Activated gamma-delta T cell treated with anti-CD3 and anti-CD28 coated beads, Interleukin-2, amount 50 U/mL, for 16 hours (primary cell): ENCODE measurements around the gene AFAP1L2.

Source experiments
- DNase-seq: peaks from one replicate; pipeline ENCODE4 v3.0.0-alpha.2; 2020; ENCODE audit warnings: low read depth

The AFAP1L2 gene

DNA sequence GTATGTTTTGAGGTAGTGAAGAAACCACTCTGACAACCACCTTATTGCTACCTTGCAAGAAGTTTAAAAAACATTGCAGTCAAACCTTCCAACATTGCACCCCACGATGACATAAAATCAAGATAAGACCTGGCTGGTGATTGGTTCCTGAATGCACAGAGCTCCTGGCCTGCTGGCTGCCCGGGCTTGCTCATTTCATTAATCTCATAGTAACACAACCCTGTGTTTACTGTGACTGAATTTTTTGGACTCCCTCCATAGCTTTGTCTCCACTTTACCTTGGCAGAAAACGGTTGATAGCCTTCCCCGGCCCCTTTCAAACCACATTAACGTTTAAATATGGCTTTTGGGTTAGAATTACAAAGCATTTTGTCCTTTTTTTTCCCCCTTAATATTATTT lies 137.8 kb downstream of the AFAP1L2 start:
- no peak for DNase-seq

DNA sequence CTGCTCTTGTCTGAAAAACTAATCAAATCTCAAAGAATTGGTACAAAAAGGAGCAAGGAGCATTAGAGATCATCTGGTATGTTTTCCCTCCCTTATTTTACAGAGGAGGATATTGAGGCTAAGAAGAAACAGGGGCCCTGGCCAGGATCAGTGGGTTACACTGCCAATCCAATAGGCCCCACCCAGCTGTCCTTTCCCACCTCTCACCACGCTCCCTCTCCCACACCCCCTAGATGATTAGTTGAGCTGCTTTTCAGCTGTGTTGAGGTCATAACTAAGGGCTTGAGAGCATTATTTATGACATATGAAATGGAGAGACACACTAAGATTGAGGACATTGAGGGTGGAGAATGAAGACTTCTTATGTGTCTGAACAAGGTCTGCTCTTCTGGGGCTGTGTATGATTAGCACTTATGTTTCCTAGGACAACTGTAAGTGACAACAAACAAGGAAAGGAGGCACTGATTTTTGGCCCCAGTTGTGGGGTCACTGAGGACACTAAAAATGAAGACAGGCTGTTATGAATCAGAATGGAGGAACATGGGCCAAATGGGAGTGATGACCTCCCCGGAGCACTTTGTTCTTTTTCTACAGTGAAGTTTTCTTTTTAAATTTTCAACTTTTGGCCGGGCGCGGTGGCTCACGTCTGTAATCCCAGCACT lies 138.8 kb downstream of the AFAP1L2 start:
- no peak for DNase-seq

DNA sequence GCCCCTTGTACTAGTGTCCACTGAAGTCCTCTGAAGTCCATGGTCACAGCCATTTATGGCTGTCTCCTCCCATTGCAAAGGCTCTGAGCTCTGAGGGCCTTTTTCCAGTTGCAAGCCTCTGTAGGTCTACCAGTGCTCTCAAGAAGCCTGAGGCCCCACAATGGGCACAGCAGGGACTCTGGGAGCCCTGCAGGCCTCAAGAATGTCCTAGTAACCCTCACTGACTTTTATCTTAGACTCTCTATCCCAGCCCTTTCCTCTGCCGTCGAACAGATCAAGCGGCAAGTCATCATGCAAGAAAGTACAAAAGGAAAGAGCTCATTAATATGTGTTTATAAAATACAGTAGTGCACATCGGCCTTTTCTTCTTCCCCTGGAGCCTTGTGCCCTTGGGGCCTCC lies 141.8 kb downstream of the AFAP1L2 start:
- no peak for DNase-seq

DNA sequence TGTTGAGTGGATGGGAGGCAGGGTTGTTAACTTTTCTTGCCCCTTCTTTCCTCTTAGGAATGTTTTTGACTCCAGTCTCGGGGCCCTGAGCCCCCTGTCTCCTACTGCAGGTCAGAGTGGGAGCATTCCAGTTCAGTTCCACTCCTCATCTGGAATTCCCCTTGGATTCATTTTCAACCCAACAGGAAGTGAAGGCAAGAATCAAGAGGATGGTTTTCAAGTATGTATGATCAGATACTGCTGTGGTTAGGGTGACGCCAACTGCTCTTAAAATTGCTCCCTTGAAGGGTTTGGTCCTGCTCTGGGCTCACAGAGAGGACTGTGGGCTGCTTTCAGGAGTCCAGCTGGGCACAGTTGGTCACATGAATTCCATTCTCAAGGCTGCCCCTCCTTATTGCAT lies 143.2 kb downstream of the AFAP1L2 start:
- no peak for DNase-seq

DNA sequence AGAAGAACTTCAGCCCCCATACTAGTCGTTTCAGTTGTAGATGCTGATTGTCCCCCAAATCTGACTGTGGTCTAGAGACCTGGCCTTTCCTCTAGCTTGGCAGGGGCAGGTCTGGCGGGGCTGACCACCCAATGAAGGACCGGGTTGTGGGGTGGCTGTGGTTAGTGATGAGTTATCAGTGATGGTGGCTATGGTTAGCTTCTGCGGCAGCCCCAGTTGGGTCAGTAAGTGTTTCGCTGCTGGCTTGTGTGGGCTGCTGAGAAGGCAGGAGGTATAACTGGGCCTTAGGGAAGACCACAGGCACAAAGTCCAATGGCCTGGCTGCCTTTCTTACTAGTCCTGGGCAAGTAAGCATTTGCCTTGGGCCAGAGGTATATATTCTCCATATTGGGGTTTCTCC lies 143.9 kb downstream of the AFAP1L2 start:
- DNase-seq = no peak

DNA sequence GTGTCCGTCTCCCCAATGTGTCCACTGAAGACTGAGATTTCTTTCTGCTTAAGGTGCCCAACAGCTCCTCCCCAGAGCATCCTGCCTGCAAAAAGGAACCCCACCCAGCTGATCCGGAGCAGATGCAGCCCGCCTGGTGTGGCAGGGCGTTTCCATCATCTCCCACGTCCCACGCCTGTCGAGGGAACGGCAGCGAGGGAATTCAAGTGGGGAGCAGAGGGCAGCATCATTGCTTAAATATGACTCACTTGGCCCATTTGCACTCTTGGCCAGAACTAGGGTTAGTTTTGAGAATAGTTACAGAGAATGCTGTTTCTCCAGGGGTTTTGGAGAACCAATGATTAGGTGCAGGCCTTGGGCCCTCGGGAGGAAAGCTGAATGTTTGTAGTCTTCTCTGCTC lies 144.5 kb downstream of the AFAP1L2 start:
- no peak for DNase-seq

DNA sequence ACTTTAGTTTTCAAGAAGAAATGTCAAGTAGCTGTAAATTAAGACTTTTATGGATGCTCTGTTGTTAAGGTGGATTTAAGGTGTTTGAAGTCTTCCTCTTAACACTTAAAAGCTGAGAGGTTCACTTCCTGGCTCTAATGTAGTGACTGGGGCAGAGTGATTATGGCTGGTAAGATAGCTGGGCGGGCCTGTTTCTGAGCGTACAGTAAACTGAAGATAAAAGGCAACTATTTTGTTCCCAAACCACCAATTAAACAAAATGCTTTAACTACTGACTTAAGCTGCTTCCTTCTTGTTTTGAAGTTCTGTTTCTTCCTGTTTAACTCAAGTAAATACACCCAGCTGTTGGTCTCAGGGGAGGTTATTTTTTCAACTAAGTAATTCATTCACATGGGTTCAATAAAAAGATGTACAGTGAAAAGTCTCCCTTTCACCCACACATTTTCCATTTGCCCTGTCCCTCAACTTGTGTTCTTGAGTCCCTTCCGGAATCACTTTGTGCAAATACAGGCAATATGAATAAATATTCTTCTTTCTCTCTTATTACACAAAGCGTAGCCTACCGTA lies 145.9 kb downstream of the AFAP1L2 start:
- DNase-seq = no peak

DNA sequence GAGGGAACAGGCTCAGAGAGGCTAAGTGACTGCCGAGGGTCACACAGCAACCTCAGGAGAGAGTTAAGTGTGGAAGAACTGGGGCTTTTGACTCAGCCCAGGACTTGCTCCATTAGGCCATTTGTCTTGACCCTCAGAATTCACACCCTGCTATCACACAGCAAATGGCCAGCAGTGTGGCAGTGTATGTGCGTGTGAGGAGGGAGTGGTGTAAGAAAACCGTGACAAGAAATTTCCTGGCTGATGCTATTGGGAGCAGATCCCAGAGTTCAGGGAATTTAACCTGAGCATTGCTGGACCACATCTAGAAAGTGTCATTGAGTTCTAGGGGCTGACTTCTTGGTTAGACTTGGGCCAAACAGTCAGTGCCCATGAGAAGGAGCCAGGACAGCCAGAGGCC lies 146.8 kb downstream of the AFAP1L2 start:
- DNase-seq = no peak

DNA sequence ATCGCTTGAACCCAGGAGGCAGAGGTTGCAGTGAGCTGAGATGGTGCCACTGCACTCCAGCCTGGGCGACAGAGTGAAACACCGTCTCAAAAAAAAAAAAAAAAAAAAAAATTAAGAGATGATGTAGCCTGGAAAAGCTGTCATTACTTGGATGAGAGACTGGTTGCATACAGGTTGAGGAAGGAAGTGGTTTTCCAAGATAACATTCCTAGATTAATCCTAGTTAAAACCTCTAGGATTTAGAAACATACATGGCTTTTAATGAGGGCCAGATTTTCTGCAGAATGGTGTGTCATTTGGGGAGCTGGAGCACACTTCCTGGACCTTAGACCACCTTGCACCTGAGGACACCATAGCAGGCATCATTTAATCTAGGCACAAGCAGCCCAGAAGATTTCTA lies 147.5 kb downstream of the AFAP1L2 start:
- DNase-seq = no peak

DNA sequence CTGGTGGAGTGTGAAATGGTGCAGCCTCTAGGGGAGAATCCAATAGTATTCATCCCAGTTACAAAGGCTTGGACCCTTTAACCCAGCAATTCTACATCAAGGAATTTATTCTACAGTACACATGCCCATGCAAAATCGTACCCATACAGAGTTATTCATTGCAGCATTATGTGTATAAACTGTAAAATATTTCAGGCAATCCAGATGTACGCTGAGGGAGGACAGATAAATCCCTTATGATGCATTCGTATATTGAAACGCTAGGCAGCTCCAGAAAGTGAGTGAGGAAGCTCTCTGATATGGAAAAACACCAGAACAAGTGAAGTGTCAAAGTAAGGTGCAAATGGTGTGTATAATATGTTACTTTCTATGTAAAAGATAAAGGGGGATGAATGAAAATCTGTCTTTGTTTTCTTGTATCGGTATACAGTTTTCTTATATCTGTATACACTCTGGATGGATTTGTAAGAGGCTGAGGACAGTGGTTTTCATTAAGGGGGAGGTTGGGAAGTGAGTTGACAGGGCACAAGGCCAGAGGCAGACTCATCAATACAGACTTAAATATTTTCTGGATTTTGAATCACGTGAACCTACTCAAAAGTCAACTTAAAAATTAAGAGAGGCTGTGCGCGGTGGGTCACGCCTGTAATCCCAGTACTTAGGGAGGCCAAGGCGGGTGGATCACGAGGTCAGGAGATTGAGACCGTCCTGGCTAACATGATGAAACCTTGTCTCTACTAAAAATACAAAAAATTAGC lies 148.1 kb downstream of the AFAP1L2 start:
- no peak for DNase-seq

DNA sequence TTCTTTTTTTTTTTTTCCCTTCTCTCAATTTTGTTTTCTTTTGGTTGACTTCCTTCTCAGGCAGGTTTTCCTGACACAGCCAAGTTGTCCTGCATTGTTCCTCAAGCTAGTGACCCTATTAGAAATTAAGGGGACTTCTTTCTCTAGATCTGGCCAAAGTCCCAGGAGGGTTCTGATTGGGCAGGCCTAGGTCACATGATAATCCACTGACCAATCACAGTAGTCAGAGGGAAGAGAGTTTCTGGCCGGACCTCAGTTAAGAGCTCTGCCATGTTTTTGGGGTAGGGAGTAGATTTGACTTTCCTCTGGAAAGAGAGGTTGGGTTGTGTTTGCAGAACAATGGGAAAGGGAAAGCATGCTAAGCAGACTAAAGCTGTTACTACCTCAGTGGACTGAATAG lies 149.1 kb downstream of the AFAP1L2 start:
- DNase-seq = no peak

DNA sequence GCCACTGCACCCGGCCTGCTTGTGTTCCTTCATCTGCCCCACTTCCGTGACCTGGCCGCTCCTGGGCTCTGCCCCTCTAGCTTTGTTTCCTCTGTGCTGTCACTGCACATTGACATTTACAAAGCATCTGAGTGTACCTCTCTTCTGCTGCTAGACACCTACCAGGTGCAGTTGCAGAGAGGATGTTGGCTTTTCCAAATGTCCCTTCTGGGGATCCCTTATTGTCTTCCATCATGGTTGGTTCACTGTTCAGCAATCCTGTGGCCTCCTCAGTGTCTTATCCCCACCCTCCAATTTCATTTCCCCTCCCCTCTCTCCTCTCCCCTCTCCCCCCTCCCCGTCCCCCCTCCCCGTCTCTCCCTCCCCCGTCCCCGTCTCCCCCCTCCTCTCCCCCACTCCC lies 151.4 kb downstream of the AFAP1L2 start:
- DNase-seq = no peak

DNA sequence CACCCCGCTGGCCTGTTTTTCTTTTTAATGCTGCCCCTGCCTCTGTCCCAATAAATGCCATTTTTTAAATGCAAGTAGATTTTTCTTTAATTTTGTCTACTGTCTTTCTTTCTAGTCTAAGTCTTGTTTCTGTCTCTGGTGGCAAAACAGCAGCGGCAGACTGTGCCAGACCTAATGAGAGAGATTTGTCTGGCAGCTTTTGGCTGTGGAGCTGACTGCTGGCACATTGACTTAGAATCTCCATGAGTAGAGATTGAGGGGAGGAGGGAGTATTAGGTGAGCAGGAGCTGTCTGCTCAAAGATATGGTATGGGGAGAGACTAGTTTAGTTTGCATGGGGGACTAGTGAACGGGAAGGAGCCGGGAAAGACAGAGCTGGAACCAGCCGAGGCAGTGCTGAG lies 152.2 kb downstream of the AFAP1L2 start:
- DNase-seq = no peak

DNA sequence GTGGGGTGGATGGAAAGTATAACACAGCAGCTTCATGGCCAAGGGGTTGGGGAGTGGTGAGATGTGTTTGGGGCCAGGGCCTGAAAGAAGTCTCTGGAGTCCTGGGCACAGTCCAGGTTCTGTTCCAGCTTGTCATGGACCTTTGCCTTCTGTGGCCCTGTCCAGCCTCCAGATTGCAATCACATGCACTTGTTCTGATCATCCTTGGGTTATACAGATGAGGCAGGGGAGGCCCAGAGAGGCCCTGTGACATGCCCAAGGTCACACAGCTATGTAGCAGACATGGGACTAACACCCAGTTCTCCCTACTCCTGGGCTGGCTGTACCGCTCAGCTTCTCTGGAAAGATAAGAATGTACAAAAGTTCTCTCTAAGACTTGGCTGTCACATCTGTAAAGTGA lies 153.6 kb downstream of the AFAP1L2 start:
- no peak for DNase-seq

DNA sequence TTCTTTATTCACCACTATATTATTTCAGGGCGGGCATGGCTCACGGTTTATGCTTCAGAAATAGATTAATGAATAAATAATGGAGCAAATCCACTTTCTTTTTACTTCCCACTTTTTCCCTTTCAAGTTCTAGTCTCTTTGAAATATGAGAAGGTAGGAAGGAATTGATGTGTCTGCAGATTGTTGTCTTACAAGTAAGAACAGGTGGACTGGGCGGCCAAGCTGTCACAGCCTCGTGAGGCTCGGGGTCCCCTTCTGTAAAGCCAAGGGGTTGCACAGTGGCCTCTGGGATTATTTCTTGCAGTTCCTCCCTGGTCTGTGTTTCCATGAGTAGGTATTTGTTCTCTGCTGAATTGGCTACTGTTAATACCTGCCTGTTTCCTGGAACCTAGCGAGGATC lies 154.1 kb downstream of the AFAP1L2 start:
- no peak for DNase-seq

DNA sequence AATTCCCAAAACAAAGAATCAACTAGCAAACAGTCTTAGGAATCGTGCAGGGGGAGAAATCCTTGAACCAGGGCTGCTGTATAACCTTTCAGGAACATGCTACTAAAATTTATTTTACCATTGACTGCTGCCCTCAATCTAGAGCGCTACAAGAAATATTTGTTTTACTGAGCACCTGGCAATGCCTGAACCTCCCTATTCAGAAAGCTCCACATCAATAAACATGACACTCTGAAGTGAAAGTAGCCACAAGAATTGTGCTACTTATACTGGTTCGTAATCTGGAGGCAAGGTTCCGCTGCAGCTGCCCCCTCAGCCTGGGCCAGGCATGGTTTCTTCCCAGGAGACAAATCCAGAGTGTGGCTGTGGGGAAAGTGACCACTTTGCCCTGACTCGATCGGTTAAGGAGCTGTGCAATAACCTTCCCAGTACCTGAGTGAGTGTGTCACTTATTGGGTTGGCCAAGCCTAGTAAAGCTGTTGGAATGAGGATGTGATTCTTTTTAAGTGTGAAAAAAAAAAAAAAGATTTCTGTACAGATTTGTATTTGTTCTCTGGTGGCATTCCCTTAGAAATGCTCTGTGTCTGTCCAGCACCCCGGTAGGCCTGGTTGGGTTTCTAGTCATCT lies 157.5 kb downstream of the AFAP1L2 start:
- no peak for DNase-seq

DNA sequence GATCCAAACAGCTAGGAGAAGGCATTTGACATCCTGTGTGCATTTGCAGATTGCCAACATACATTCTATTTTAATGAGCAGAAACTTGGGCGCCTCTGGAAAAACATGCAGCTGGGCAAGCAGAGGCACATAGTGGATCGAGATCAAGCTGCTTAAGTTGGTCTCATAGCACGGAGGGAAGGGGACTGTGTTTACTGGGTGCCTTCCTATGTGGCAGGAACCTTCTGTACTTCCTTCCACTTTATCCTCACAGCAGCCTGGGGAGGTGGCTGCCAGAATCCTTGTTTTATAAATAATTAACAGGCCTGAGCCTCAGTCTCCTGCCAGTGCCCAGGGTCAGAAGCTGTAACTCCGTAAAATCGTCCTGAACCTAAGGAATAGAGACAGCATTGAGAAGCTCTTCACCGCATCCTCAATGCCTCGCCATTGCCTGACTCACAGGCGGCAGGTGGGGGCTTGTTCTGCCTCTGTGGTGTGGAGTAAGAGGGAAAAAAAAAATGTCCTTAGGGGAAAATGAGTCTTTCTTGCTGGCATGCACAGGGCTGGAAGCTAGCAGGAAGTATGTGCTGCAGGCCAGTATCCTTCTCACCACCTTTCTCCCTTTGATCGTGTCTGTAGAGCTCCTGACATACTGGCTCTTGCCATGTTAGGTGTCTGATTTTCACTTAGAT lies 159.0 kb downstream of the AFAP1L2 start:
- no peak for DNase-seq
